A549 (cell line): ENCODE measurements around the gene SIAH2. TPM values are rescaled to one million over a fixed set of nuclear protein-coding genes. Genes with fewer than 3 reads are reported as not detected.

ENCODE experiments used
- ATAC-seq, 2 experiments: fragments of 200-7000 bp in 1 of 2; fragments of >200 bp in 1 of 2; cut with Nextera tagmentation in 1 of 2; cut with Tn5 transposase in 1 of 2; 3 replicates each; pipeline versions ENCODE4 v1.8.0 to v1.9.1; 2018 to 2020; ENCODE audit warnings: mild to moderate bottlenecking in 1 of 2, moderate library complexity in 1 of 2
- CTCF ChIA-PET: fragments of 300-600 bp; sonication (Branson Sonifier 250); formaldehyde crosslinking; extraction: SDS; loops from one replicate; lab custom pipeline; 2021; ENCODE audit warnings: antibody characterized with exemption, inconsistent platforms; lab: Yijun Ruan, JAX
- POLR2A ChIA-PET: fragments of 350-600 bp; formaldehyde crosslinking; extraction: SDS; loops from one replicate; lab custom pipeline; 2021; ENCODE audit warnings: antibody characterized with exemption, inconsistent platforms; lab: Yijun Ruan, JAX
- DNase-seq, 2 experiments: peaks; one replicate each; pipeline versions ENCODE4 v3.0.0 to v3.0.0-alpha.2; 2011 to 2016; ENCODE audit warnings: low read depth in 1 of 2, low spot score in 1 of 2
- FAIRE-seq: peaks from 2 replicates; lab custom pipeline; 2011; peaks lifted over from hg19 to GRCh38; lab: Jason Lieb, UNC
- H3K27ac ChIP-seq, 2 experiments: fragments of >200 bp; sonication (Bioruptor Twin); formaldehyde crosslinking; 3 replicates each; pipeline ENCODE4 v1.5.1; 2016 to 2017
- H3K4me1 ChIP-seq: fragments of >200 bp; sonication (Bioruptor Twin); formaldehyde crosslinking; 3 replicates; pipeline ENCODE4 v1.6.1; 2016
- H3K4me2 ChIP-seq: fragments of >200 bp; sonication (Bioruptor Twin); formaldehyde crosslinking; 3 replicates; pipeline ENCODE4 v1.6.1; 2016
- H3K4me3 ChIP-seq: fragments of >200 bp; sonication (Bioruptor Twin); formaldehyde crosslinking; 3 replicates; pipeline ENCODE4 v1.5.1; 2016
- H3K9me3 ChIP-seq: fragments of >200 bp; sonication (Bioruptor Twin); formaldehyde crosslinking; 3 replicates; pipeline ENCODE4 v1.6.1; 2016
- CBX2 ChIP-seq: fragments of 200-600 bp; sonication (generic); IDR thresholded peaks from 2 replicates; pipeline ENCODE4 v1.6.1; 2016; ENCODE audit warnings: low read depth, mild to moderate bottlenecking, borderline replicate concordance
- CHD4 ChIP-seq: fragments of 200-600 bp; sonication (generic); IDR thresholded peaks from 2 replicates; pipeline ENCODE4 v1.6.1; 2016; ENCODE audit warnings: antibody characterized with exemption, mild to moderate bottlenecking, borderline replicate concordance
- EP300 ChIP-seq, 2 experiments: fragments of >200 bp; sonication (Bioruptor Twin); formaldehyde crosslinking; IDR thresholded peaks; 2 replicates in 1 of 2; 3 replicates in 1 of 2; pipeline ENCODE4 v1.6.1; 2016 to 2017
- FOXS1 ChIP-seq: fragments of 250-450 bp; sonication (Bioruptor Pico); IDR thresholded peaks from 2 replicates; pipeline ENCODE4 v1.5.0; 2020; ENCODE audit warnings: mild to moderate bottlenecking, moderate library complexity
- HDAC2 ChIP-seq: fragments of 200-600 bp; sonication (generic); IDR thresholded peaks from 2 replicates; pipeline ENCODE4 v1.6.1; 2016
- HEYL ChIP-seq: fragments of 250-450 bp; sonication (Bioruptor Pico); IDR thresholded peaks from 2 replicates; pipeline ENCODE4 v1.8.0; 2021; ENCODE audit warnings: mild to moderate bottlenecking, moderate library complexity
- HOXB13 ChIP-seq: fragments of 250-450 bp; sonication (Bioruptor Pico); IDR thresholded peaks from 2 replicates; pipeline ENCODE4 v1.5.0; 2020; ENCODE audit warnings: low read depth, mild to moderate bottlenecking, moderate library complexity
- HOXB5 ChIP-seq: fragments of 250-450 bp; sonication (Bioruptor Pico); IDR thresholded peaks from 2 replicates; pipeline ENCODE4 v1.5.0; 2020; ENCODE audit warnings: mild to moderate bottlenecking, moderate library complexity
- MAFK ChIP-seq: fragments of 450-650 bp; IDR thresholded peaks from 2 replicates; pipeline ENCODE4 v1.6.1; 2014; ENCODE audit not compliant: partially characterized antibody
- MYC ChIP-seq: IDR thresholded peaks from 2 replicates; pipeline ENCODE4 v1.6.1; 2012; ENCODE audit warnings: mild to moderate bottlenecking, inconsistent platforms, low read length, improper control_type of control experiment, borderline replicate concordance
- NFE2L2 ChIP-seq: fragments of 150-350 bp; conservative IDR thresholded peaks from 2 replicates; pipeline ENCODE4 v1.6.1; 2014; ENCODE audit warnings: low read length
- NR3C1 ChIP-seq: fragments of >200 bp; sonication (Bioruptor Twin); formaldehyde crosslinking; IDR thresholded peaks from 3 replicates; pipeline ENCODE4 v1.6.1; 2017
- RAD21 ChIP-seq, 2 experiments: fragments of >200 bp in 1 of 2; sonication (Bioruptor Twin) in 1 of 2; formaldehyde crosslinking in 1 of 2; IDR thresholded peaks in 1 of 2; conservative IDR thresholded peaks in 1 of 2; 2 replicates in 1 of 2; 3 replicates in 1 of 2; pipeline ENCODE4 v1.6.1; 2012 to 2018; ENCODE audit warnings: inconsistent platforms in 1 of 2
- RARB ChIP-seq: fragments of 250-450 bp; sonication (Bioruptor Pico); IDR thresholded peaks from 2 replicates; pipeline ENCODE4 v1.8.0; 2021; ENCODE audit warnings: mild to moderate bottlenecking, moderate library complexity
- RNF2 ChIP-seq: fragments of 200-600 bp; sonication (generic); IDR thresholded peaks from 2 replicates; pipeline ENCODE4 v1.6.1; 2016; ENCODE audit warnings: low read depth, mild to moderate bottlenecking, antibody characterized with exemption, moderate library complexity, borderline replicate concordance
- SREBF2 ChIP-seq: fragments of 450-650 bp; IDR thresholded peaks from 2 replicates; pipeline ENCODE4 v1.6.1; 2014; ENCODE audit warnings: mild to moderate bottlenecking, moderate library complexity
- ZSCAN20 ChIP-seq: fragments of 250-450 bp; sonication (Bioruptor Pico); IDR thresholded peaks from 2 replicates; pipeline ENCODE4 v1.8.0; 2022; ENCODE audit warnings: mild to moderate bottlenecking, moderate library complexity
- WGBS: methylation state at CpG from one replicate; pipeline ENCODE4 v1.1.6; 2017; ENCODE audit errors: missing lambda C conversion rate; 5-methylcytosine and 5-hydroxymethylcytosine counted together
- polyA plus RNA-seq, 4 experiments: library from polyadenylated mRNA; depleted of rRNA in 3 of 4; stranded (reverse); fragments of >200 nt; fragmentation: RNase III in 1 of 4; extraction: RNeasy Plus Mini Kit Qiagen cat#74134 plus additional on column Dnase treatment in 1 of 4; gene quantifications; 2 replicates in 3 of 4; 3 replicates in 1 of 4; pipeline ENCODE4 v1.2.3, GENCODE V29; 2011 to 2017
- TF ChIP-seq, protein P1 (sequence below): fragments of 450-650 bp; IDR thresholded peaks from 2 replicates; pipeline ENCODE4 v1.6.1; 2014; ENCODE audit warnings: antibody characterized with exemption
- TF ChIP-seq, protein P2 (sequence below): fragments of >200 bp; sonication (Bioruptor Twin); formaldehyde crosslinking; IDR thresholded peaks from 3 replicates; pipeline ENCODE4 v1.5.1; 2016
- TF ChIP-seq, protein P3 (sequence below): IDR thresholded peaks from 2 replicates; pipeline ENCODE4 v1.6.1; 2012
- TF ChIP-seq, protein P4 (sequence below): fragments of 250-450 bp; sonication (Bioruptor Pico); IDR thresholded peaks from 2 replicates; pipeline ENCODE4 v1.5.0; 2021; ENCODE audit warnings: mild to moderate bottlenecking, moderate library complexity, borderline replicate concordance

Gene SIAH2
- polyA plus RNA-seq, 2 of the 4 experiments (the other 2 are of a cell fraction): 11.4 to 24.8 TPM

DNA sequence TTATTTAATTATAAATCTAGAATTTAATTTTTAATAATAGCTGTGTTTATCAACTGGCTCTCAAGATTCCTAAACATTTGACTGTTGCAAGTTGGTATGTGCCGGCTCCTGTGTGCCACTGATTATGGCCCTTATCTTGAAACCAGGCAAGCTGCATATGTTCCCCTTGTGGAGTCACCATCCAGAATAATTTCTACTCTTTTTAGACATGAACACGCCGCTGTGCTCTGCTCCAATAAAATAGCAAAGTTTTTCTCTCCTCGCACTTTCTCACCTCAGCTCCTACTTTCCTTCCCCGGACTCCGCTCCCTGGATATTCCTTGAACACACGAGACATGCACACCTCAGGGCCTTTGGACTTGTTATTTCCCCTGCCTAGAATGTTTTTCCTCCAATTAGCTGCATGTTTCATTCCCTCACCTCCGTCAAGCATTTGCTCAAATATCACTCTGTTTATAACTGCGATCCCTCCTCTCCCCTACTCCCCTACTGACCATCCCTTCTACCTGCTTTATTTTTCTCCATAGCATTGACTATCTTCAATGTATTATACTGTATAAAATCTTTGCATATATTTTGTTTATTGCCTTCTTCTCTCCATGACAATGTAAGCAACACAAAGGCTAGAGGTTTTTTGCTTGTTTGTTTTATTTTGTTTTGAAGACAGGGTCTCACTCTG, 33.1 kb downstream of the SIAH2 start:
- no peak overlapping the region for H3K4me2 ChIP-seq
- POLR2A ChIA-PET: interaction anchor here (2.0 kb wide), 1 partner anchor 34 kb away, joined by 10 read pairs; the partner anchor contains the start of gene SIAH2
- no peak overlapping the region for H3K4me3 ChIP-seq
- H3K27ac ChIP-seq: no peak overlapping the region
- ATAC-seq: no peak
- no peaks in the 10 kb centered on the region for H3K9me3 ChIP-seq
- no peak for DNase-seq
- no peaks in the 10 kb centered on the region; the same call in 2 of the 3 replicates for H3K4me1 ChIP-seq
- TF ChIP-seq FOXS1 (CRISPR knock-in tag) (no peak), CHD4 (no peak), HDAC2 (no peak), MYC (no peak), SREBF2 (no peak), HEYL (CRISPR knock-in tag) (no peak), ZSCAN20 (CRISPR knock-in tag) (no peak), RAD21 (conservative IDR thresholded peaks at IDR 0.05 in 1 of 2, IDR thresholded peaks at IDR 0.05 in 1 of 2) (no peak), RARB (CRISPR knock-in tag) (no peak), HOXB5 (CRISPR knock-in tag) (no peak), NFE2L2 (no peak), EP300 (IDR thresholded peaks at IDR 0.05) (no peak)
- TF ChIP-seq, protein P1, sequence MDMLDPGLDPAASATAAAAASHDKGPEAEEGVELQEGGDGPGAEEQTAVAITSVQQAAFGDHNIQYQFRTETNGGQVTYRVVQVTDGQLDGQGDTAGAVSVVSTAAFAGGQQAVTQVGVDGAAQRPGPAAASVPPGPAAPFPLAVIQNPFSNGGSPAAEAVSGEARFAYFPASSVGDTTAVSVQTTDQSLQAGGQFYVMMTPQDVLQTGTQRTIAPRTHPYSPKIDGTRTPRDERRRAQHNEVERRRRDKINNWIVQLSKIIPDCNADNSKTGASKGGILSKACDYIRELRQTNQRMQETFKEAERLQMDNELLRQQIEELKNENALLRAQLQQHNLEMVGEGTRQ: no peak
- TF ChIP-seq, protein P2, sequence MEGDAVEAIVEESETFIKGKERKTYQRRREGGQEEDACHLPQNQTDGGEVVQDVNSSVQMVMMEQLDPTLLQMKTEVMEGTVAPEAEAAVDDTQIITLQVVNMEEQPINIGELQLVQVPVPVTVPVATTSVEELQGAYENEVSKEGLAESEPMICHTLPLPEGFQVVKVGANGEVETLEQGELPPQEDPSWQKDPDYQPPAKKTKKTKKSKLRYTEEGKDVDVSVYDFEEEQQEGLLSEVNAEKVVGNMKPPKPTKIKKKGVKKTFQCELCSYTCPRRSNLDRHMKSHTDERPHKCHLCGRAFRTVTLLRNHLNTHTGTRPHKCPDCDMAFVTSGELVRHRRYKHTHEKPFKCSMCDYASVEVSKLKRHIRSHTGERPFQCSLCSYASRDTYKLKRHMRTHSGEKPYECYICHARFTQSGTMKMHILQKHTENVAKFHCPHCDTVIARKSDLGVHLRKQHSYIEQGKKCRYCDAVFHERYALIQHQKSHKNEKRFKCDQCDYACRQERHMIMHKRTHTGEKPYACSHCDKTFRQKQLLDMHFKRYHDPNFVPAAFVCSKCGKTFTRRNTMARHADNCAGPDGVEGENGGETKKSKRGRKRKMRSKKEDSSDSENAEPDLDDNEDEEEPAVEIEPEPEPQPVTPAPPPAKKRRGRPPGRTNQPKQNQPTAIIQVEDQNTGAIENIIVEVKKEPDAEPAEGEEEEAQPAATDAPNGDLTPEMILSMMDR: no peak
- FAIRE-seq: no peak
- CTCF ChIA-PET: interaction anchor here (0.7 to 2.9 kb wide), 4 partner anchors 8 to 135 kb away, joined by 3 to 12 read pairs (median 3); no protein-coding TSS in a partner anchor
- 91% methylated on average over 9 of the region's 9 CpGs for WGBS

DNA sequence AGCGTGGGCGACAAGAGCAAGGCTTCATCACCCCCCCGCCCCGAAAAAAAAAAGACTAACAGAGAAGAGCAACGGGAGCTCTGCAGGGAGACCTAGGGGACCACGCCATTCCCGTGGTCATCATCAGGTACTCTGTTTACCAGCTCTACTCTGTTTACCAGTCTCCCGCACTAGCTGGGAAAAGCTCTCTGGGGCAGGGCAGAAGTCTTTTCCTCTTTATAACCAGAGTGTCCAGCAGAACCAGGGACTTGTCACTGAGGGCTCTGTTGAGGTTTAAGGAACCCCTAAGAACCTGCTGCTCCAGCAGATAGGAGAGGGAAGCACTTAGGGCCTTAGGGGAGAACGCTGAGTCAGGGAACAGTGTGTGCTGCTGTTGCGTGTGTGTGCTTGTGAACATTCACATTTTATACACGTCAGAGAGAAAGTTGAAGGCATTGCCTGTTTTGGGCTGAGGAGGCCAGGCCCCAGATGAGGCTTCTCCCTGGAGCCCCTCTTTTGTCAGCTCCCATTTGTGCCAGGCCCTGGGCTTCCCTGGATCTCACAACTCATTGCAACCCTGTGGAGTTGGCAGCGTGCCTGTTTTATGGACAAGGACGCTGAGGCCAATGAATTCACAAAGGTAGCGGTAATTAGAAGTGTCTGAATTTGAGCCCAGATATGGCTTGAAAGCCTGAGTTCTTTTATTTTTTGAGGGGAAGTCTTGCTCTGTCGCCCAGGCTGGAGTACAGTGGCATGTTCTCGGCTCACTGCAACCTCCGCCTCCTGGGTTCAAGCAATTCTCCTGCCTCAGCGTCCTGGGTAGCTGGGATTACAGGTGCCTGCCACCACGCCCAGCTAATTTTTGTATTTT, 35.1 kb downstream of the SIAH2 start:
- H3K9me3 ChIP-seq: no peaks in the 10 kb centered on the region
- WGBS: 87% methylated on average over 19 of the region's 19 CpGs
- H3K4me3 ChIP-seq: no peak overlapping the region
- no peak overlapping the region for H3K4me2 ChIP-seq
- FAIRE-seq (no peak), DNase-seq (no peak), ATAC-seq (no peak)
- POLR2A ChIA-PET: interaction anchor here (2.0 kb wide), 1 partner anchor 36 kb away, joined by 10 read pairs; the partner anchor contains the start of gene SIAH2
- CTCF ChIA-PET: interaction anchor here (1.1 to 1.3 kb wide), 2 partner anchors 60 to 137 kb away, joined by 3 to 5 read pairs; no protein-coding TSS in a partner anchor
- H3K4me1 ChIP-seq: no peaks in the 10 kb centered on the region; the same call in 2 of the 3 replicates
- no peak for TF ChIP-seq HOXB13 (CRISPR knock-in tag)
- TF ChIP-seq NR3C1: no peak
- TF ChIP-seq, protein P3, sequence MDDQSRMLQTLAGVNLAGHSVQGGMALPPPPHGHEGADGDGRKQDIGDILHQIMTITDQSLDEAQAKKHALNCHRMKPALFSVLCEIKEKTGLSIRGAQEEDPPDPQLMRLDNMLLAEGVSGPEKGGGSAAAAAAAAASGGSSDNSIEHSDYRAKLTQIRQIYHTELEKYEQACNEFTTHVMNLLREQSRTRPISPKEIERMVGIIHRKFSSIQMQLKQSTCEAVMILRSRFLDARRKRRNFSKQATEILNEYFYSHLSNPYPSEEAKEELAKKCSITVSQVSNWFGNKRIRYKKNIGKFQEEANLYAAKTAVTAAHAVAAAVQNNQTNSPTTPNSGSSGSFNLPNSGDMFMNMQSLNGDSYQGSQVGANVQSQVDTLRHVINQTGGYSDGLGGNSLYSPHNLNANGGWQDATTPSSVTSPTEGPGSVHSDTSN: no peak
- peak; percentile 45 for TF ChIP-seq MAFK
- TF ChIP-seq RAD21 (conservative IDR thresholded peaks at IDR 0.05 in 1 of 2, IDR thresholded peaks at IDR 0.05 in 1 of 2): no peak
- TF ChIP-seq CBX2: no peak
- TF ChIP-seq RNF2: no peak
- TF ChIP-seq, protein P4, sequence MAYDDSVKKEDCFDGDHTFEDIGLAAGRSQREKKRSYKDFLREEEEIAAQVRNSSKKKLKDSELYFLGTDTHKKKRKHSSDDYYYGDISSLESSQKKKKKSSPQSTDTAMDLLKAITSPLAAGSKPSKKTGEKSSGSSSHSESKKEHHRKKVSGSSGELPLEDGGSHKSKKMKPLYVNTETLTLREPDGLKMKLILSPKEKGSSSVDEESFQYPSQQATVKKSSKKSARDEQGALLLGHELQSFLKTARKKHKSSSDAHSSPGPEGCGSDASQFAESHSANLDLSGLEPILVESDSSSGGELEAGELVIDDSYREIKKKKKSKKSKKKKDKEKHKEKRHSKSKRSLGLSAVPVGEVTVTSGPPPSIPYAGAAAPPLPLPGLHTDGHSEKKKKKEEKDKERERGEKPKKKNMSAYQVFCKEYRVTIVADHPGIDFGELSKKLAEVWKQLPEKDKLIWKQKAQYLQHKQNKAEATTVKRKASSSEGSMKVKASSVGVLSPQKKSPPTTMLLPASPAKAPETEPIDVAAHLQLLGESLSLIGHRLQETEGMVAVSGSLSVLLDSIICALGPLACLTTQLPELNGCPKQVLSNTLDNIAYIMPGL: no peak
- H3K27ac ChIP-seq: no peak overlapping the region
